ENCODE data around the gene DENND6B. TPM values are rescaled to one million over a fixed set of nuclear protein-coding genes. Genes with fewer than 3 reads are reported as not detected.

Gene DENND6B
- polyA plus RNA-seq, 1 donor from 2014 or later: 51.0 TPM

GRCh38 chr22:50310949-50311444, 15.8 kb downstream of the DENND6B start:
- Histone ChIP-seq H4K20me1 (ENCODE audit: insufficient read depth) (no peaks in the 10 kb centered on the region), H3K4me2 (ENCODE audit: low read length) (no peak overlapping the region), H3K9me3 (ENCODE audit: low read length) (no peaks in the 10 kb centered on the region), H3K9me2 (ENCODE audit: insufficient read depth, low read length) (no peaks in the 10 kb centered on the region), H3K36me3 (ENCODE audit: insufficient read depth, low read length) (no peaks in the 10 kb centered on the region), H3K9ac (ENCODE audit: low read length) (no peak overlapping the region), H2AFZ (ENCODE audit: low read depth, low read length) (no peak overlapping the region), H3K27ac (ENCODE audit: low read length) (no peak overlapping the region), H3K27me3 (ENCODE audit: insufficient read depth, low read depth, low read length) (no peaks in the 10 kb centered on the region), H3K4me3 (ENCODE audit: low read length) (no peak overlapping the region), H3F3A (ENCODE audit: insufficient read depth, low read length, poor library complexity, severe bottlenecking) (no peaks in the 10 kb centered on the region), H3K79me2 (replicated peaks; ENCODE audit: insufficient read depth, low read length) (peaks cover 4% of the 10 kb centered on the region)
- TF ChIP-seq MXI1 (conservative IDR thresholded peaks at IDR 0.05; ENCODE audit: poor library complexity, severe bottlenecking) (no peak), CTCF (IDR thresholded peaks at IDR 0.05; ENCODE audit: poor library complexity, severe bottlenecking) (no peak), EP300 (conservative IDR thresholded peaks at IDR 0.05; ENCODE audit: poor library complexity, severe bottlenecking) (no peak), TAF1 (IDR thresholded peaks at IDR 0.05; ENCODE audit: low read depth) (no peak), EZH2 (IDR thresholded peaks at IDR 0.05; ENCODE audit: borderline replicate concordance, insufficient read depth, low read length, poor library complexity, severe bottlenecking) (no peak), REST (IDR thresholded peaks at IDR 0.05; ENCODE audit: borderline replicate concordance) (no peak), RAD21 (conservative IDR thresholded peaks at IDR 0.05) (no peak), SMC3 (conservative IDR thresholded peaks at IDR 0.05; ENCODE audit: poor library complexity) (no peak), POLR2AphosphoS5 (IDR thresholded peaks at IDR 0.05) (no peak)

GRCh38 chr22:50310031-50310722, 16.6 kb downstream of the DENND6B start:
- Histone ChIP-seq H3K27ac (ENCODE audit: low read length) (no peak overlapping the region), H3K27me3 (ENCODE audit: insufficient read depth, low read depth, low read length) (no peaks in the 10 kb centered on the region), H3K36me3 (ENCODE audit: insufficient read depth, low read length) (no peaks in the 10 kb centered on the region)

More at GRCh38 chr22:50310031-50310722, 16.6 kb downstream of the DENND6B start:
- Histone ChIP-seq H3K4me3 (ENCODE audit: low read length) (no peak overlapping the region), H3K4me2 (ENCODE audit: low read length) (no peak overlapping the region), H3K79me2 (replicated peaks; ENCODE audit: insufficient read depth, low read length) (peaks cover 12% of the 10 kb centered on the region), H2AFZ (ENCODE audit: low read depth, low read length) (no peak overlapping the region), H4K20me1 (ENCODE audit: insufficient read depth) (no peaks in the 10 kb centered on the region), H3K9ac (ENCODE audit: low read length) (no peak overlapping the region), H3F3A (ENCODE audit: insufficient read depth, low read length, poor library complexity, severe bottlenecking) (no peaks in the 10 kb centered on the region), H3K9me2 (ENCODE audit: insufficient read depth, low read length) (no peaks in the 10 kb centered on the region), H3K9me3 (ENCODE audit: low read length) (no peaks in the 10 kb centered on the region)
- TF ChIP-seq RAD21 (conservative IDR thresholded peaks at IDR 0.05) (no peak), TAF1 (IDR thresholded peaks at IDR 0.05; ENCODE audit: low read depth) (no peak), SMC3 (conservative IDR thresholded peaks at IDR 0.05; ENCODE audit: poor library complexity) (no peak), MXI1 (conservative IDR thresholded peaks at IDR 0.05; ENCODE audit: poor library complexity, severe bottlenecking) (no peak), EP300 (conservative IDR thresholded peaks at IDR 0.05; ENCODE audit: poor library complexity, severe bottlenecking) (no peak), EZH2 (IDR thresholded peaks at IDR 0.05; ENCODE audit: borderline replicate concordance, insufficient read depth, low read length, poor library complexity, severe bottlenecking) (no peak), POLR2AphosphoS5 (IDR thresholded peaks at IDR 0.05) (no peak), CTCF (IDR thresholded peaks at IDR 0.05; ENCODE audit: poor library complexity, severe bottlenecking) (no peak), REST (IDR thresholded peaks at IDR 0.05; ENCODE audit: borderline replicate concordance) (no peak)
